Neuronal stem cell (in vitro differentiated cells): ENCODE results near the gene FBXW7.

Experiments used
- DNase-seq: peaks from one replicate; pipeline ENCODE4 v3.0.0-alpha.2; 2013; ENCODE audit warnings: low spot score
- H2AFZ ChIP-seq: one replicate; pipeline ENCODE4 v1.6.1; 2013; ENCODE audit warnings: mild to moderate bottlenecking, low read length, inconsistent platforms
- H2AK5ac ChIP-seq: 2 replicates; pipeline ENCODE4 v1.6.1; 2013; ENCODE audit warnings: low read depth, mild to moderate bottlenecking, inconsistent platforms, low read length, moderate library complexity, mixed read lengths
- H2BK120ac ChIP-seq: 2 replicates; pipeline ENCODE4 v1.6.1; 2013; ENCODE audit warnings: low read depth, mild to moderate bottlenecking, inconsistent platforms, low read length, moderate library complexity, mixed read lengths
- H2BK12ac ChIP-seq: one replicate; pipeline ENCODE4 v1.6.1; 2013; ENCODE audit warnings: low read length, inconsistent platforms
- H2BK15ac ChIP-seq: 2 replicates; pipeline ENCODE4 v1.6.1; 2013; ENCODE audit warnings: mild to moderate bottlenecking, low read length, inconsistent platforms, mixed read lengths
- H2BK5ac ChIP-seq: one replicate; pipeline ENCODE4 v1.6.1; 2013; ENCODE audit warnings: inconsistent platforms, mild to moderate bottlenecking, low read length, moderate library complexity
- H3K14ac ChIP-seq: one replicate; pipeline ENCODE4 v1.6.1; 2013; ENCODE audit warnings: low read length, inconsistent platforms
- H3K18ac ChIP-seq: 2 replicates; pipeline ENCODE4 v1.6.1; 2013; ENCODE audit warnings: low read length, inconsistent platforms
- H3K23ac ChIP-seq: 2 replicates; pipeline ENCODE4 v1.6.1; 2013; ENCODE audit warnings: low read depth, mild to moderate bottlenecking, mixed read lengths, low read length, inconsistent platforms; ENCODE audit not compliant: poor library complexity
- H3K27ac ChIP-seq: replicated peaks from 3 replicates; pipeline ENCODE4 v1.5.1; 2013; ENCODE audit warnings: low read length, inconsistent platforms
- H3K27me3 ChIP-seq, 3 experiments: 2 replicates each; pipeline ENCODE4 v1.6.1; 2013; ENCODE audit warnings: low read length in 3 of 3, mild to moderate bottlenecking in 2 of 3, inconsistent platforms in 1 of 3, low read depth in 1 of 3, mixed read lengths in 1 of 3, moderate library complexity in 1 of 3; ENCODE audit not compliant: control insufficient read depth in 3 of 3, insufficient read depth in 3 of 3
- H3K36me3 ChIP-seq, 2 donors: replicated peaks in 1 of 2; 2 replicates each; pipeline ENCODE4 v1.6.1; 2013; ENCODE audit warnings: low read length in 2 of 2; ENCODE audit not compliant: control insufficient read depth in 2 of 2, insufficient read depth in 2 of 2
- H3K4ac ChIP-seq: 2 replicates; pipeline ENCODE4 v1.6.1; 2013; ENCODE audit warnings: inconsistent platforms, mild to moderate bottlenecking, low read length, moderate library complexity
- H3K4me1 ChIP-seq, 2 donors: 1 replicate in 1 of 2; 2 replicates in 1 of 2; pipeline ENCODE4 v1.6.1; 2013; ENCODE audit warnings: low read length in 2 of 2, low read depth in 1 of 2; ENCODE audit not compliant: control insufficient read depth in 2 of 2, insufficient read depth in 1 of 2
- H3K4me2 ChIP-seq: one replicate; pipeline ENCODE4 v1.6.1; 2013; ENCODE audit warnings: mild to moderate bottlenecking, low read length, inconsistent platforms; ENCODE audit not compliant: insufficient read depth, poor library complexity, severe bottlenecking
- H3K4me3 ChIP-seq, 2 donors: 2 replicates each; pipeline ENCODE4 v1.5.1; 2013; ENCODE audit warnings: low read length in 2 of 2, mild to moderate bottlenecking in 2 of 2, inconsistent platforms in 1 of 2, moderate library complexity in 1 of 2
- H3K79me1 ChIP-seq: one replicate; pipeline ENCODE4 v1.6.1; 2013; ENCODE audit warnings: low read depth, mild to moderate bottlenecking, inconsistent platforms, low read length, moderate library complexity
- H3K9ac ChIP-seq: one replicate; pipeline ENCODE4 v1.6.1; 2013; ENCODE audit warnings: mild to moderate bottlenecking, low read depth, low read length, inconsistent platforms; ENCODE audit not compliant: poor library complexity
- H3K9me3 ChIP-seq, 2 donors: replicated peaks in 1 of 2; 2 replicates each; pipeline versions ENCODE3 to v1.6.1; 2013; ENCODE audit warnings: low read length in 2 of 2, mild to moderate bottlenecking in 2 of 2, inconsistent platforms in 1 of 2, low read depth in 1 of 2, mixed read lengths in 1 of 2, moderate library complexity in 1 of 2; ENCODE audit not compliant: control insufficient read depth in 2 of 2, insufficient read depth in 1 of 2
- H4K8ac ChIP-seq: one replicate; pipeline ENCODE4 v1.6.1; 2013; ENCODE audit warnings: low read depth, mild to moderate bottlenecking, inconsistent platforms, low read length, moderate library complexity
- H4K91ac ChIP-seq: one replicate; pipeline ENCODE4 v1.6.1; 2013; ENCODE audit warnings: low read length, low read depth, mild to moderate bottlenecking, inconsistent platforms; ENCODE audit not compliant: poor library complexity
- WGBS, 2 donors: extraction: QIAGEN DNeasy Blood & Tissue Kit; methylation state at CpG; one replicate each; pipeline ENCODE4 v1.1.7; 2013; ENCODE audit warnings: missing lambda C conversion rate in 2 of 2, mixed read lengths in 1 of 2; ENCODE audit not compliant: insufficient read length in 2 of 2, insufficient replicate concordance in 1 of 2; ENCODE audit errors: extremely low coverage in 2 of 2; 5-methylcytosine and 5-hydroxymethylcytosine counted together

The FBXW7 gene

DNA sequence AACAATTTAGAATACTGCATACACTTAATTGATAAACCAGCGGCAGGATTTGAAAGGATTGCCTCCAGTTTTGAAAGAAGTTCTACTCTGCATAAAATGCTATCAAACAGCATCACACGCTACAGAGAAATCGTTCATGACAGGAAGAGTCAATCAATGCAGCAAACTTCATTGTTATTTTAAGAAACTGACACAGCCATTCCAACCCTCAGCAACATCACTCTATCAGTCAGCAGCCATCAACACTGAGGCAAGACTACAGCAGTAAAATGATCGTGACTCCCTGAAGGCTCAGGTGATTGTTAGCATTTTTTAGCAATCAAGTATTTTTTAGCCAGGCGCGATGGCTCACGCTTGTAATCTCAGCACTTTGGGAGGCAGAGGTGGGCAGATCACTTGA is 98.3 kb downstream of the FBXW7 start:
- H3K79me1 ChIP-seq, result no peaks in the 10 kb centered on the region
- no peak overlapping the region for H4K8ac ChIP-seq
- no peak overlapping the region for H3K18ac ChIP-seq
- H3K4me1 ChIP-seq, result no peaks in the 10 kb centered on the region
- H3K9ac ChIP-seq, result no peak overlapping the region
- no peaks in the 10 kb centered on the region for H3K36me3 ChIP-seq
- no CpG with 5 or more reads among the region's 7 CpGs for WGBS, 2 donors
- no peak overlapping the region for H3K4ac ChIP-seq
- H3K23ac ChIP-seq, result no peak overlapping the region
- no peak overlapping the region for H3K4me2 ChIP-seq
- H3K14ac ChIP-seq, result no peak overlapping the region
- no peak overlapping the region for H2AFZ ChIP-seq
- H3K9me3 ChIP-seq, result peaks cover 0 to 12% of the 10 kb centered on the region in 2 donors
- no peak overlapping the region for H2BK5ac ChIP-seq
- no peak overlapping the region for H2BK15ac ChIP-seq
- no peak for DNase-seq
- no peak overlapping the region for H2BK120ac ChIP-seq
- H3K4me3 ChIP-seq, result no peak overlapping the region
- H2BK12ac ChIP-seq, result no peak overlapping the region
- no peak overlapping the region for H4K91ac ChIP-seq
- no peak overlapping the region for H2AK5ac ChIP-seq
- H3K27me3 ChIP-seq, result no peaks in the 10 kb centered on the region
- no peak overlapping the region for H3K27ac ChIP-seq

GRCh38 chr4:152436384-152436783 is 99.5 kb downstream of the FBXW7 start:
- H3K36me3 ChIP-seq, result no peaks in the 10 kb centered on the region
- no peak overlapping the region for H2AK5ac ChIP-seq
- H3K23ac ChIP-seq, result no peak overlapping the region
- no peak overlapping the region for H4K91ac ChIP-seq
- H2BK15ac ChIP-seq, result no peak overlapping the region
- H3K4ac ChIP-seq, result no peak overlapping the region
- no peak for DNase-seq
- H3K4me3 ChIP-seq, result no peak overlapping the region
- H3K14ac ChIP-seq, result no peak overlapping the region
- H3K18ac ChIP-seq, result no peak overlapping the region
- no peaks in the 10 kb centered on the region for H3K79me1 ChIP-seq
- no peak overlapping the region for H2BK12ac ChIP-seq
- no peak overlapping the region for H2BK120ac ChIP-seq
- no peak overlapping the region for H3K9ac ChIP-seq
- no peak overlapping the region for H2AFZ ChIP-seq
- no peak overlapping the region for H4K8ac ChIP-seq
- H3K9me3 ChIP-seq, result peaks cover 0 to 12% of the 10 kb centered on the region in 2 donors
- H3K4me1 ChIP-seq, result peaks cover 0 to under 1% of the 10 kb centered on the region in 2 donors
- no peak overlapping the region for H3K27ac ChIP-seq
- H2BK5ac ChIP-seq, result no peak overlapping the region
- H3K27me3 ChIP-seq, result no peaks in the 10 kb centered on the region
- no CpG with 5 or more reads among the region's 2 CpGs for WGBS, 2 donors
- H3K4me2 ChIP-seq, result no peak overlapping the region

DNA sequence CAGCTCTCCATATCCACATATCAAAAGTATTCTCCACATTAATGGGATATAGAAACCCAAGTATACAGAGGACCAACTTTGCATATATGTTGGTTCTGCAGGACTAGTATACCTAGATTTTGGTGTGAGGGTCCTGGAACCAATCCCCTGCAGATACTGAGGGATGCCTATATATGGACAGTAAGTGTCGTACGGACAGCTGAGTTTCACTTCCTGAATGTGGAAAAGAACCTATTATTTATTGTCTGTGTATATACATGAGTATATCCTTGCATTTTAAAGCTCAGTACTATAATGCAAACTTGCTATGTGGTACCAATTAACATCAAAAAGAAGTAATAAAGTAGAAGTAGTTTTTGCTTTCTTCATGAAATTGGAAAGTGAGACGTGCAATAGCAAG is 101.9 kb downstream of the FBXW7 start:
- H4K91ac ChIP-seq, result no peak overlapping the region
- H3K18ac ChIP-seq, result no peak overlapping the region
- H2BK15ac ChIP-seq, result no peak overlapping the region
- H3K4me2 ChIP-seq, result no peak overlapping the region
- H3K4me3 ChIP-seq, result no peak overlapping the region
- H2BK120ac ChIP-seq, result no peak overlapping the region
- no peak overlapping the region for H2BK5ac ChIP-seq
- H2AFZ ChIP-seq, result no peak overlapping the region
- peaks cover 0 to 12% of the 10 kb centered on the region in 2 donors for H3K9me3 ChIP-seq
- no peak overlapping the region for H4K8ac ChIP-seq
- no peak overlapping the region for H3K9ac ChIP-seq
- peaks cover 0 to 3% of the 10 kb centered on the region in 2 donors for H3K4me1 ChIP-seq
- H3K79me1 ChIP-seq, result no peaks in the 10 kb centered on the region
- no peaks in the 10 kb centered on the region for H3K27me3 ChIP-seq
- no peak overlapping the region for H3K14ac ChIP-seq
- no peak overlapping the region for H3K27ac ChIP-seq
- no peak overlapping the region for H3K23ac ChIP-seq
- no peaks in the 10 kb centered on the region for H3K36me3 ChIP-seq
- no peak for DNase-seq
- WGBS, 2 donors, result no CpG with 5 or more reads among the region's 3 CpGs
- H3K4ac ChIP-seq, result no peak overlapping the region
- H2AK5ac ChIP-seq, result no peak overlapping the region
- no peak overlapping the region for H2BK12ac ChIP-seq

GRCh38 chr4:152431784-152432183 is 104.1 kb downstream of the FBXW7 start:
- H3K4me3 ChIP-seq, result no peak overlapping the region
- no peaks in the 10 kb centered on the region for H3K36me3 ChIP-seq
- H3K9ac ChIP-seq, result no peak overlapping the region
- no peak overlapping the region for H3K18ac ChIP-seq
- no peak overlapping the region for H3K4ac ChIP-seq
- no peak for DNase-seq
- no peaks in the 10 kb centered on the region for H3K27me3 ChIP-seq
- peaks cover 0 to 3% of the 10 kb centered on the region in 2 donors for H3K4me1 ChIP-seq
- H2BK15ac ChIP-seq, result no peak overlapping the region
- no peak overlapping the region for H2BK120ac ChIP-seq
- H3K79me1 ChIP-seq, result no peaks in the 10 kb centered on the region
- no peak overlapping the region for H3K23ac ChIP-seq
- H4K91ac ChIP-seq, result no peak overlapping the region
- no peak overlapping the region for H2AFZ ChIP-seq
- H2BK12ac ChIP-seq, result no peak overlapping the region
- H3K9me3 ChIP-seq, result peaks cover 0 to 5% of the 10 kb centered on the region in 2 donors
- WGBS, 2 donors, result no CpG with 5 or more reads among the region's 2 CpGs
- no peak overlapping the region for H4K8ac ChIP-seq
- H2AK5ac ChIP-seq, result no peak overlapping the region
- H3K27ac ChIP-seq, result no peak overlapping the region
- no peak overlapping the region for H3K4me2 ChIP-seq
- no peak overlapping the region for H3K14ac ChIP-seq
- H2BK5ac ChIP-seq, result no peak overlapping the region
